Measurements from ENCODE around the gene TRAPPC3. TPM values are rescaled to one million over a fixed set of nuclear protein-coding genes. Genes with fewer than 3 reads are reported as not detected.

The TRAPPC3 gene
- total RNA-seq, 1 experiment from 2014 or later = 52.7 TPM

DNA sequence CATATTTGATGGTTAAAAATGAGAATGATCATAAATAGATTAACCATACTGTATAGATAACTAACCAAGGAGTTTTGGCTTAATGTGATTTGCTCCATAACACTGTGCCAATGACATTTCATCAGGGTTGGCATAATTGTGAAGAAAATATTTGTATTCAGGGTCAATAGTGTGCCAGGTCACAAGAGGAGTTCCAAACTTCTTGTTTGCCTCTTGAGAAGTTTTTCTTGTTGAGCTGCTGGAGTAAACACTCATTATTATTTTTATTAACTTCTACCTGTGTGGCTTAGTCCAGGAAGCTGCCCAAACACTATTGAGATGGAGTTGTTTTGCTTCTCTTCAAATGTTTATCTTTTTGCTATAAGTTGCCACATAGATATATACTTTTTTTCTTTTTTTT lies 14.1 kb upstream of the TRAPPC3 start:
- H3K4me3 Mint-ChIP-seq = no peak overlapping the region
- H4K8ac ChIP-seq (replicated peaks; ENCODE audit: insufficient read length, low read depth, low read length) = no peak overlapping the region
- TF ChIP-seq, protein P1, sequence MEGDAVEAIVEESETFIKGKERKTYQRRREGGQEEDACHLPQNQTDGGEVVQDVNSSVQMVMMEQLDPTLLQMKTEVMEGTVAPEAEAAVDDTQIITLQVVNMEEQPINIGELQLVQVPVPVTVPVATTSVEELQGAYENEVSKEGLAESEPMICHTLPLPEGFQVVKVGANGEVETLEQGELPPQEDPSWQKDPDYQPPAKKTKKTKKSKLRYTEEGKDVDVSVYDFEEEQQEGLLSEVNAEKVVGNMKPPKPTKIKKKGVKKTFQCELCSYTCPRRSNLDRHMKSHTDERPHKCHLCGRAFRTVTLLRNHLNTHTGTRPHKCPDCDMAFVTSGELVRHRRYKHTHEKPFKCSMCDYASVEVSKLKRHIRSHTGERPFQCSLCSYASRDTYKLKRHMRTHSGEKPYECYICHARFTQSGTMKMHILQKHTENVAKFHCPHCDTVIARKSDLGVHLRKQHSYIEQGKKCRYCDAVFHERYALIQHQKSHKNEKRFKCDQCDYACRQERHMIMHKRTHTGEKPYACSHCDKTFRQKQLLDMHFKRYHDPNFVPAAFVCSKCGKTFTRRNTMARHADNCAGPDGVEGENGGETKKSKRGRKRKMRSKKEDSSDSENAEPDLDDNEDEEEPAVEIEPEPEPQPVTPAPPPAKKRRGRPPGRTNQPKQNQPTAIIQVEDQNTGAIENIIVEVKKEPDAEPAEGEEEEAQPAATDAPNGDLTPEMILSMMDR (conservative IDR thresholded peaks at IDR 0.05) = no peak
- no peak overlapping the region for H3K56ac ChIP-seq (ENCODE audit: insufficient read length, low read depth, low read length)
- H3K23ac ChIP-seq (ENCODE audit: insufficient read length, low read depth, low read length) = no peak overlapping the region
- peaks cover 3% of the 10 kb centered on the region for H3K79me1 ChIP-seq (ENCODE audit: insufficient read depth, low read depth, low read length, poor library complexity, severe bottlenecking)
- H2BK120ac ChIP-seq (ENCODE audit: low read depth, low read length, poor library complexity, severe bottlenecking) = no peak overlapping the region
- H3K18ac ChIP-seq (ENCODE audit: insufficient read length, low read depth, low read length) = no peak overlapping the region
- no peak overlapping the region for H4K5ac ChIP-seq (ENCODE audit: insufficient read length, low read depth, low read length)
- H3K9me3 ChIP-seq (ENCODE audit: control insufficient read depth, low read depth, low read length) = no peaks in the 10 kb centered on the region
- H3K27ac ChIP-seq (ENCODE audit: insufficient read length, low read depth, low read length) = no peak overlapping the region
- no peak overlapping the region for H4K91ac ChIP-seq (ENCODE audit: insufficient read length, low read depth, low read length)
- no peaks in the 10 kb centered on the region for H3K27me3 Mint-ChIP-seq (ENCODE audit: low read depth)
- H3K27me3 ChIP-seq (ENCODE audit: insufficient read depth, low read length) = no peaks in the 10 kb centered on the region
- H3K9me3 Mint-ChIP-seq = no peaks in the 10 kb centered on the region
- H3K4me1 Mint-ChIP-seq = peaks cover 18 to 24% of the 10 kb centered on the region in 2 experiments
- no peak overlapping the region for H2BK20ac ChIP-seq (ENCODE audit: low read depth, low read length, poor library complexity, severe bottlenecking)
- no peak overlapping the region for H3K27ac Mint-ChIP-seq
- no peak overlapping the region for H2AFZ ChIP-seq (ENCODE audit: low read length)
- H3K4me2 ChIP-seq (ENCODE audit: insufficient read depth, insufficient read length, low read length) = no peak overlapping the region
- H3K14ac ChIP-seq (ENCODE audit: insufficient read depth, low read length) = no peak overlapping the region
- H3K23me2 ChIP-seq (ENCODE audit: insufficient read length, low read depth, low read length, poor library complexity, severe bottlenecking) = no peaks in the 10 kb centered on the region
- no peak overlapping the region for H3K4ac ChIP-seq (ENCODE audit: low read depth, low read length)
- H3K9ac ChIP-seq (ENCODE audit: extremely low read depth, insufficient read length, low read length) = no peak overlapping the region
- H2BK15ac ChIP-seq (ENCODE audit: low read depth, low read length) = no peak overlapping the region
- H3T11ph ChIP-seq (ENCODE audit: low read length) = no peak overlapping the region
- H3K36me3 Mint-ChIP-seq (ENCODE audit: insufficient read depth in 1 of 3, low read depth in 3 of 3) = peaks cover 0 to 2% (median 0%) of the 10 kb centered on the region in 3 experiments; a peak in 3 of 7 replicates
- no peak overlapping the region for H2BK5ac ChIP-seq (ENCODE audit: insufficient read length, low read length)
- no peak overlapping the region for H2BK12ac ChIP-seq (ENCODE audit: insufficient read length, low read depth, low read length)
- H3K79me2 ChIP-seq (ENCODE audit: insufficient read depth, low read length) = peaks cover 7% of the 10 kb centered on the region; the same call in 1 of the 2 replicates
- no peaks in the 10 kb centered on the region for H4K20me1 ChIP-seq (ENCODE audit: control insufficient read depth, insufficient read depth, insufficient read length)
- no peak for DNase-seq
- H3K4me1 ChIP-seq (ENCODE audit: insufficient read depth, low read length) = no peaks in the 10 kb centered on the region
- H2AK5ac ChIP-seq (ENCODE audit: insufficient read length, low read length) = no peak overlapping the region
